ENCODE results near the gene TOB2.
A peak's percentile ranks its signal among the peaks of the same experiment; 100 is the strongest.

Gene TOB2, protein sequence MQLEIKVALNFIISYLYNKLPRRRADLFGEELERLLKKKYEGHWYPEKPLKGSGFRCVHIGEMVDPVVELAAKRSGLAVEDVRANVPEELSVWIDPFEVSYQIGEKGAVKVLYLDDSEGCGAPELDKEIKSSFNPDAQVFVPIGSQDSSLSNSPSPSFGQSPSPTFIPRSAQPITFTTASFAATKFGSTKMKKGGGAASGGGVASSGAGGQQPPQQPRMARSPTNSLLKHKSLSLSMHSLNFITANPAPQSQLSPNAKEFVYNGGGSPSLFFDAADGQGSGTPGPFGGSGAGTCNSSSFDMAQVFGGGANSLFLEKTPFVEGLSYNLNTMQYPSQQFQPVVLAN
- 16.8 to 66.7 (median 29.7) reads per million in 17 experiments for total RNA-seq

GRCh38 chr22:41446639-41447434 lies at the start of gene TOB2:
Gene TOB2 (minus strand): TSS chr22:41446801. CDS start chr22:41437345, 9,456 bp downstream.
- DNase-seq: peak; percentile 96 to 98 (median 98)

- no peak for DNase-seq
Measured at GRCh38 chr22:41491374-41492100, 44.9 kb upstream of the TOB2 start.

DNA sequence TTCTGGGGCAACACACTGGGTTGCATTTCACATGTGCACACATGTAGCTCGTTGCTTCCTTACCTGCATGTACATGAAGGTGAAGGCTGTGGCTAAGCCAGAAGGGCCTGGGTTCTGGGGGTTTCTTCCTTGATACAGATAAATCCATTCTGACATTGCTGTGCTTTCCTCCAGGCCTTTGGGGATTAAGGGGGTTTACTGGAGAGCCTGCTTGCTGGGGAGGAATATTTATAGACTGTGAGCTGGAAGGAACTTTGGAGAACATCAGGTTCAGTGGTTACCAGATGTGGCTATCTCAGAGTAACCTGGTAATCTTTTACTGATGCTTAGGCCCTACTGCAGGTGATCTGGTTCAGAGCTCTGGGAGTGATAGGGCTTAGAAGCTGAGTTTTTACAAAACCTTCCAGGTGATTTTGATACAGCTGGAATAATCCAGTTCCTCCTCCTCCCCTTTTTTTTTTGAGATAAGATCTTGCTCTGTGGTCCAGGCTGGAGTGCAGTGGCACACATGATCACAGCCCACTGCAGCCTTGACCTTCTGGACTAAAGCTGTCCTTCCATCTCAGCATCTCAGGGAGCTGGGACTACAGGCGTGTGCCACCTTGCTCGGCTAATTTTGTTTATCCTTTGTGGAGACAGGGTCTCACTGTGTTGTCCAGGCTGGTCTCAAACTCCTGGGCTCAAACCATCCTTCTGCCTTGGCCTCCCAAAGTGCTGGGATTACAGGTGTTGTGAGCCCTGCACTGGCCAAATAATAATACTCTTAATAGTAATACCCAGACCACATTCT lies 42.2 kb upstream of the TOB2 start:
- DNase-seq: no peak

DNA sequence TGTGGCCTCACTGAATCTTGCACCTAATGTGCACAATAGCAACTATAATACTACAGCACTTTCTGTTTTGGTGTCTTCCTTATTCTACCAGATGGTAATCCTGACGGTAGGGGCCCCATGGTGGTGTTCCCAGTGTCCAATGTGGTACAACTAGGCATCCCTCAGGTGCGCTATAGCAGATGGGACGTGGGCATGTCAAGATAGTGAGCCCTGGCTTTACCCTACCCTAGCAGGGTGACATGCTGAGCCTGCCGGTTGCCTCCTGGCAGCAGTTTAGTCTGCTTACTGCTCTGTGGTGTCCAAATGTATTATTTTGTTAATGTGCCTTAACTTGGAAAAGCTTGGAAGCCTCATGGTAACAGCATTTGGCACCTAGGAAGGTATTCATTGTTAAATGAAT lies 41.5 kb upstream of the TOB2 start:
- DNase-seq: no peak

DNA sequence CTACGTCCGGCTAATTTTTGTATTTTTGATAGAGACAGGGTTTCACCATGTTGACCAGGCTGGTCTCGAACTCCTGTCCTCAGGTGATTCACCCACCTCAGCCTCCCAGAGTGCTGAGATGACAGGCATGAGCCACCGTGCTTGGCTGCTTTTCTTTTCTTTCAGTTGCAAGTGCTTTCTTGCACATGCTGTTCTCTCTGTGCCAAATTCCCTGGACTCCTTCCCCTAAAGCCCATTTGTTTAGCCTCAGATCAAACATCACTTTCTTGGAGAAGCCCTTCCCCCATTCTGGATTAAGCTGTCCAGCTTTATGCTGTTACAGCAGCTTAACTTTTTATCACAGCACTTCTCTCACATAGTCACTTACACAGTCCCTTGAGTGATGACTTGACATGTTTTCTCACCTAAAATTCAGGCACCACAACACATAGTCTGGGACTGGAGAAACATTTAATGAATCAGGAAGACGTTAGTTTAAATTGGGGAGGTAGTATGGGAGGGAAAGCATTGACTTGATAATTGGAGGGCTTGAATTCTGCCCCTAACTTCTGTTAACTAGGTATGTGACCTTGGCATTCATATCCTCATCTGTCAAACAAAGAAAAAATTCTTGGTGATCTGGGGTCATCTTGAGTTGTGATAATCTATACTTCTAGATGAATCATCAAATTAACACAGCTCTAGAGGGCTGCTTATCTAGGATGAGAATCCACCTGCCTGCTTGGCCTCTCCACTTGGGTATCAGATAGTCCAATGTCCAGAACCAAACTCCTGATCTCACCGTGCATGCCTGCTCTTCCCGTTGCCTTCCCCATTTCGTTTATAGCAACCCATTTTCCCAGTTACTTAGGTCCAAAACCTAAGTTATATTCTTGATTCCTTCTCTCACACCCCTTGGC lies 40.7 kb upstream of the TOB2 start:
- DNase-seq: no peak

- DNase-seq: no peak
Measured at GRCh38 chr22:41485033-41485432, 38.4 kb upstream of the TOB2 start.

- DNase-seq: peak; percentile 76 to 94 (median 83)
Measured at GRCh38 chr22:41482319-41482935, 35.8 kb upstream of the TOB2 start.

DNA sequence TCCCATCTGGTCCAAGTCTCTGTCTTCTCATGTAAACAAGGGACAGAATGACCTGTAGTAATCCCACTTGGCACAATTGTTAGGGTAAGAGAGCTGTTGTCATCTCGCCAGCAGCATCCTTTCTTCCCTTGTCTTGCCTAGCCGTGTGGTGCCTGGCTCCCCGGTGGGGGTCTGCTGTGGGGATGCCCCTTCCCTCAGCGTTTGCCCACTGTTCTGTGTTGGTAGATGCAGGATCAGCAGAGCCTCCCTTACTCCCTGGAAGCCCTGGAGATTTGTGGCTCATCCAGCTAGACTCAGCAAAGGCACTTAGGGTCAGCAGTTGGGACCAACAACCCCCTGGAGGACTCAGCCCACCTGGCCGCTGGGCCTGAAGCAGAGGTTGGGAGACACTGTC lies 35.3 kb upstream of the TOB2 start:
- no peak for DNase-seq

DNA sequence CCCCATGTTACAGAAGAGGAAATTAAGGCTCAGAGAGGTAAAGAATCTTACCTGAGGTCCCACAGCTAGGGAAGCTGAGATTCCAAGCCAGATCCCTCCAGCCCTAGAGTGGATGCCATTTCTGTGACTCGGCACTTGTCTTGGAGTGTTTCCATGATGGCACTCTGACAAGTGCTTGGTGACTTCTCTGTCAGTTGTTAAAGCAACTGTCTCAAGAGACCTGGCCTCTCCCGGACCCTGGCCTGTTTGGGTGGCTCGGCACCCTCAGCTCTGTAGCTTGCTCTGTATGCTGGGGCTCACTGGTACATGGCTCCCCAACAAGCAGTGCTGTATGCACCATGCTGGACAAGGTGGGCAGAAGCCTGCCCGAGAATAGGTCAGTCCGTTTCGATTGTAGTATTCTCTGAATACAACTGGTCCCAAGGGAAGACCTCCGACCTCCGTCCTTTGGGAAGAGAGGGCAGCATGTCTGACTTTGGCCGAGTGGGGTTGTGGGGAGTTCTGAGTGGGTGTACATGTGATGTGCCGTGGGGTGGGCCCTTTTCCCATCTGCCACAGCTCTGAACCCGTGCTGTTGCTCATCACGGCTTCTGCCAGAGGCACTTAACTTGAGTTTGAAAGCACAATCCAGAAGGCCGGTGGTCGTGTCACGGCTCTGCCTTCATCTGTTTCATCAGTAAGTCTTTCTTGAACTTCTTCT lies 34.7 kb upstream of the TOB2 start:
- no peak for DNase-seq

GRCh38 chr22:41480397-41480735 lies 33.8 kb upstream of the TOB2 start:
- no peak for DNase-seq

GRCh38 chr22:41479671-41480396 lies 33.2 kb upstream of the TOB2 start:
- peak in 2 of 4 experiments; percentile 12 to 24 for DNase-seq

DNA sequence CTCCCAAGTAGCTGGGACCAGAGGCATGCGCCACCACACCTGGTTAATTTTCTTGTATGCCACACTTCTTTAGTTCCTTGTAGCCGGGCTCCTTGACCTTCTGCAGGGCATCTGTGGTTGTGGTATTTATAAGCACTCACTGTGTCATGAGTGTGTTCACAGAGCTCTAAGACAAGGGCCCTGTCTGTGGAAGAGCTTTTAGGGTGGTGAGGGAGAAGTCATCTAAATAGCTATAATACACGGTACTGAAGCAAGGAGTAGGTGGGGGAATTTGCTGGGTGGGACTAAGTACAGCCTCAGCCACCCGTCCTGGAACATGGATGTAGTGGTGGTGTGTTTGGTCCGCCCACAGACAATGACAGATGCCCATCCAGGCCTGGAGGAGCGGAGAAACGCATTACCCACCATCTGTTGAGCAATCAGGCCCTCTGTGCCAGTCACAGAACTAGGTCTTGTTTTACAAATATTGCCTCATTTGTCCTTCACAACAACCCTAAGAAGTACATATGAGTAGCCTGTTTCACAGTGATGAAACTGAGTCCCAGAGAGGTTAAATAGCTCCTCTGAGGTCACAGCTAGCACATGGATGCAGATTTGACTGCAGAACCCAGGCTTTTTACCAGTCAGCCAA lies 32.4 kb upstream of the TOB2 start:
- peak; percentile 89 to 97 (median 92) for DNase-seq

GRCh38 chr22:41478473-41478872 lies 31.9 kb upstream of the TOB2 start:
- peak in 1 of 4 experiments; percentile 11 for DNase-seq

DNA sequence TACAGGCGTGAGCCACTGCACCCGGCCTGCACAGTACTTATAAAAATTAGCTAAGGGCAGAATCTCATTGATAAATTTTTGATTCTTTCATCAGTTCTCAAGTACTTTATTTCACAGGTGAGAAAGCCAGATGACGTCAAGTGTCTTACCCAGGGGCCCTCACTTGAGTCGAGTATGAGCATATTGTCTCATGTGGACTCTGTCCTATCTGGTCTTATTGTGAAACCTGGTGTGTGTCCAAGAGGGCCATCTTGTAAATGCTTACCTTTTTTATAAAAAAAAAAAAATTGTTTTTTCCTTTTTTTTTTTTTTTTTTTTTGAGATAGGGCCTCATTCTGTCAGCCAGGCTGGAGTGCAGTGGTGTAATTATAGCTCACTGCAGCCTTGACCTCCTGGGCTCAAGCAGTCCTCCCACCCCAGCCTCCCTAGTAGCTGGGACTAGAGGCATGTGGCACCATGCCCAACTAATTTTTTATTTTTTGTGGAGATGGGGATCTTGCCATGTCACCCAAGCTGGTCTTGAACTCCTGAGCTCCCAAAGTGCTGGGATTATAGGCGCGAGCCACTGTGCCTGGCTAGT lies 28.4 kb upstream of the TOB2 start:
- no peak for DNase-seq

DNA sequence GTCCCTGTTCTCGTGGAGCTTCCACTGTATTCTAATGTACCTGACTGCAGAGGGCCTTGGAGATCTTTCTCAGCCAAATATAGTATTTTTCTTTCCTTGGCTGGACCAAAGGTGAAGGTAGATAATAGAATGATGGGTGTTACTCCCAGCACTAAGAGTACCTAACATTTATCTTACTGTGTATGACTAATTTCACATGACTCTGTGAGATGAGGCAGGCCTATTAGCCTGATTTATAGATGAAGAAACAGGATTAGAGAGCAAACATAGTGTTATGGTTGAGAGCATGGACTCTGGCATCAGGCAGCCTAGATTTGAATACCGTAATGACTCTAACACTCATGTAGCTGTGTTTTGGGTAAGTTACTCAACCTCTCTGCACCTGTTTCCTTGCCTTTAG lies 25.0 kb upstream of the TOB2 start:
- DNase-seq: no peak

- peak in 3 of 4 experiments; percentile 16 to 59 (median 40) for DNase-seq
Measured at GRCh38 chr22:41470886-41471285, 24.3 kb upstream of the TOB2 start.

- DNase-seq: peak; percentile 53 to 73 (median 60)
Measured at GRCh38 chr22:41469218-41469851, 22.7 kb upstream of the TOB2 start.
